Stimulated activated CD4-positive, alpha-beta T cell treated with anti-CD3 and anti-CD28 coated beads, Interleukin-1b, Interleukin-23, amount 100 ng/mL, for 4 hours (primary cell): Measurements from ENCODE around the gene SEC14L2.
"Not testable (repeated sequence)": the region's sequence is repeated elsewhere in the genome, so short reads cannot be mapped to it uniquely, and the experiment has no call there.

Experiments
- DNase-seq, 2 donors: peaks; one replicate each; pipeline ENCODE4 v3.0.0-alpha.2; 2020; ENCODE audit warnings: low read depth in 2 of 2

Gene SEC14L2

DNA sequence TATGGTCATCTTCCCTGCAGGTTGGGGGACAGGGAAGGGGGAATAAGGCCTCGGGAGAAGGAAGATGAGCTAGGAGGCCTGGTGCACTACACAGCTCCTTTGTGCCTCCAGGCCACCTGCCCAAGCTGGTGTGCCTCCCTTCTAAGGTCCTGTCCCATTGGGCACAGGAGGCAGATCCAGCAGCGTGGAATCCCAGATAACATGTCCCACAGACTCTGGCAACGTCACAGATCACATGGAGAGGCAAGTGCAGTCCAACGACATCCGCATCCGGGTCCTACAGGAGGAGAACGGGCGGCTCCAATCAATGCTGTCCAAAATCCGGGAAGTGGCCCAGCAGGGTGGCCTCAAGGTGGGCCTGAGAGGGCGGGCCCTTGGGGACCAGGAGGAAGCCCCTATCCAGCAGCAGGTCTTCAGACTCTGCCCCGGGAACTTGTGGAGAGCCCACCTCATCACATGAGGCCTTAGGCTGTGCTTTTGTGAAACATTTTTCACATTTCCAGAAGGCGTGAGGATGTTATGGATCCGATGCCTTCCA is 21.4 kb upstream of the SEC14L2 start:
- DNase-seq: no peak

DNA sequence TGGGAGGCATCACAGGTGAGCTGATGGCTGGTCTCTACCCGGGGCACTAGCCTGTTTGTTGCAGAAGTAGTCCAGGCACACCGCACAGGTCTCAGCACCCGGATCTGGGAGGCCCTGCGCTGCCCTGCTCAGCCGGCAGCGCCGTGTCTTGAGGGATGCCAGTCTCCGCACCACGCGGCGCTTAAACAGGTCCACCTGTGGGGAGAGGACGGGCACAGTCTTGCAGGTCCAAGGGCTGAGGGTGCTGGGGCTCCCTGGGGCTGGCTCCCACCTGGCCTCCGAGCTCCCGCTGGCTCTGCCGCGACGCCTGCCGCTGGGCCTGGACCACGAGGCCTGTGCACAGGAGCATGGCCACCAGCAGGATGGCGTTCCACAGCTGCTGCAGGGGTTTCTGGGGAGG is 16.8 kb upstream of the SEC14L2 start:
- no peak for DNase-seq

DNA sequence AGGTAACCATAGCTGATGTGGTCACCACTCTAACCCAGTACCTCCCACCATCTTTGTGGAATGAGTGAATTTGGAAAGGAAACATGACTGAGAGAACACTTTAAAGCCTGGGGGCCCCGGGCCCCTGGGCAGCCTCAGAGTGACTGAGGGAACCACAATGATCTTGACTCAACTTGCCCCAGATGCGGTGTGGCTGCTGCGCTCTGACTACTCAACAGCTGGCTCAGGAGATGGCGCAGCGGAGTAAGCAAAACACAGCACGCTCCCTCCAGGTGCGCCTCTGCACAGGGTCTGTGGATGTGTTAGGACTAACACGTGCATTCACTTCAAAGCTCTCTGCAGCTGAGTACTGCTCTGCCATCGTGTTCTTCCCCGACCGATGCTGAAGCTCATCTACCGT is 15.6 kb upstream of the SEC14L2 start:
- DNase-seq: no peak

DNA sequence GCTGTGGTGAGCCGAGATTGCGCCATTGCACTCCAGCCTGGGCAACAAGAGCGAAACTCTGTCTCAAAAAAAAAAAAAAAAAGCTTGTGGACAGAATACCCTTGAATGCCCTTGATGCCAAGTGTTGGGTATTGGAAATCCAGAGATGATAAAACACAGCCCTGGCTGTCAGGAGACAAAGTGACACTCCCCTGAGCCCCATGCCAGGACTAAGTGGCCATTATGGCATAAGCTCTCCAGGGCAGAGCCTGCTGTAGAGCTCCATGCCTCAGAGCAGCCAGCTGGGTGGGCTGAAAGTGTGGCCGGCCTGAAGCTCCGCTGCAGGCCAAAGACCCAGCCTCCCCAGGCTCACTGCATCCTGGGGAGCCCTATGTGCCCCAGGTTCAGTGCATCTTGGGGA is 14.5 kb upstream of the SEC14L2 start:
- no peak for DNase-seq

DNA sequence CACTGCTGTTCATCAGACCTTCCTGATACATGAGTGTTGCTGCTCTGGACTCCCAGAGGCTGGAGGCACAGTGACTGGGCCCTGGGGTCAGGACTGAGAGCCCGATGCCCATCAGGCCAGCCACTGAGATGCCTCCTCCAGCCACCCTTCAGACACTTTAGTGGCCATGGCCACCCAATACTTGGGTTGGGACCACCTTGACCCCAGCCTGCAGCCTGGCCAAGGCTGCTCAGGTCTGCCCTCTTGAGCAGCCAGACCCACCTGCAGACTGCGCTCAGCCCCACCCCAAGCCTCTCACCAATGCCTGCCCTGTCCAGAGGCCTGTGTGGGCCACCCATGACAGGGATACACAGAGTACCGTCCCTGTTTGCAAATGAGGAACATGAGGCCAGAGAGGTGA is 13.8 kb upstream of the SEC14L2 start:
- no peak for DNase-seq

DNA sequence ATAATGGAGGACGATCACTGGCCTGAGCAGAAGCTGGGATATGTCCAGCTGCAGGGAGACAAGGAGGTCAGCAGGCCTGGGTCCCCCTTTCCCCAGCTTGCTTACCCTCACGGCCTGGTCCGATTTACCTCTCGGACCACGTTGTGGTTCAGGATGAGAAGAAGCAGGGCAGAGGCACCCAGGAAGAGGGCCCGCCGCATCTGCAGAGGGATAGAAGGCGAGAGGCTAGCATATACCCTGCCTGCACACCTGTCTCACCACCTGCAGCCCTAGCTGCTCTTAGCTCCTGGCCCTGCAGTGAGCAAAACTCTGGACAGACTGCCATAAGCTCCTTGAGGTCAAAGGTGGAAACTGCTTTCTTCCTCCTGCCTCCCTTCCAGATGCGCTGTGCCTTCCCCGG is 10.9 kb upstream of the SEC14L2 start:
- DNase-seq: no peak

DNA sequence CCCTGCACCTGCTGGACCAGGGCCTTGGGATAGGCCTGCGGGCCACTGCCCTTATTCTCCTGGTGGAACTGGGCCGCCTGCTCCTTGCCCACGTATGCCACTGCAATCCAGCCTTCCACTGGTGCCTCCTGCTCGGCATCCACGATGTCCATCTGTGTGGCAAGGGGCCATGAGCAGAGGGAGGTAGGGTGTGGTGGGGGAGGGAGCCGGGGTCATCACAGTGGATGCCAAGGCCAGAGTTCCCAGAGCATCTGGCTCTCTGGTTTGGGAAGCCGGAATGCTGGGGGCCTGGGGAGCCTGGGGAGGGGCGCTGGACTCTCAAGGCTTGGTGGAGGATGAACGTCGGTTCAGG is 10.2 kb upstream of the SEC14L2 start:
- DNase-seq: no peak

DNA sequence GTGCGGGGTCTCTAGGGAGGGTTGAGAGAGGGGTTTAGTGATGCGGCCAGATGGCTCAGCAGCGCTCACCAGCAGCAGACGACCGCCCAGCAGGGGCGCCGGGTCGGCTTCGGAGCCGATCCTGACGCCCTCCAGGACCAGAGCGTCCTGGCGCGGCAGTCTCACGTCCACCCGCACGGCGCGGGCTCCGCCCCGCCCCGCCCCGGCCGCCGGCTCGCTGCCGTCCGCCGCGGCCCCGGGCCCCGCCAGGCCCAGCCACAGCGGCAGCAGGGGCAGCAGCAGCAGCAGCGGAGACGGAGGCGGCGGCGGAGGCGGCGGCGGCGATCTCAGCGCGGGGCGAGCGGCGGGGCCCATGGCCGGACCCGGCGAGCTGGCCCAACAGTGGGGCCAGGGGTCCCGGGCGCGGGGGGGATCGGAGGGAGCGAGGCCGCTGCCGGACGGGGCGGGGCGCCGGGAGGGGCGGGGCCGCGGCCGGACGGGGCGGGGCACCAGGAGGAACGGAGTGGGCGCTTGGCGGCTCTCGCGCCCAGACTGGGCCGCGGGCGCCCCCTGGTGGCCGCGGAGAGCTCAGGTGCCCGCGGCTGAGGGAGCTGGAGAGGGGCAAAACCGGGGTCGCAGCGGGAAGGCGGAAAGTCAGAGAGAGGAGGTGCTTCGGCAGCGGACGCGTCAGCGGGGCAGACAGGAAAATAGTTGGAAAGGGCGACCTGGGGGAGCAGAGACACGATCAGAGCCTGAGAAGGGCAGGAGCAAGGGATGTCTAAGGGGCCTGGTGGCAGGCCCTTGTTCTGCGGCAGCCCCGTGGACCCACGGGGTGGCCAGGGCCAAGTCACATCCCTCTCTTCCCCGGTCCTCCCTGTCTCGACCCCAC is 9.6 kb upstream of the SEC14L2 start, which contains the start of gene RNF215:
RNF215 (minus strand) TSS at position 452 of the 868 bp plus-strand sequence; CDS start at position 354, 98 bp downstream.
- DNase-seq: peak; percentile 71 to 81

DNA sequence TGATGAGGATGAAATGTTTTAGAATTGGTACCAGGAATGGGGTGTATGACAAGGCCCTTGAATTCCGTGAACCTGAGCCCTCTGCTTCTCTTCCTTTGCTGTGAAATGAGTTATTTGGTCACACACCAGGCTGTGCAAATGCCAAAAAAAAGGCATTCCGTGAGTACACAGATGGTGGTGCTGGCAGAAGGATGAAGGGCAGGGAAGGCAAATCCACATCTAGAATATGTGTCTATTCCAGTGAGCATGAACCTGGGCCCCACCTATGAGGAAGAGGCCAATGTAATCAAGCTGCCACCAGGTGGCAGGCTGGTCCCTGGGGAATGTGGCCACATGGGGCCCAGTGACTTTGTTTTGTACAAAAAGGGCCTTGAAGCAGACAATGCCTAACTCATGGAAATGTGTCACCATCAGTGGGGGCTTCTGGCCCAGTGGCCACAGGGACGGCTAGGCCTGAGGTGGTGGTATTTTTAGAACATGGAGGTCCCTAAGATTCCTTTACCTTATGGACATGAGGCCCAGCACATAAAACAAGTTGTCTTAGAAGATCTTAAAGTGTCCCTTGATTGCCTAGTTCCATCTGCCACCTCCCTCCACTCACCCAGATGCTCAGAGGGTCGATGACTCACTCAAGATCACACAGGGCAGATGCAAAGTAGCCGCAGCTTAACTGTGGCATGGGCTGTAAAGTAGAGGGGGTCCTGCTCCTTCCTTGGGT is 5.7 kb upstream of the SEC14L2 start:
- DNase-seq: peak; percentile 68 to 72

DNA sequence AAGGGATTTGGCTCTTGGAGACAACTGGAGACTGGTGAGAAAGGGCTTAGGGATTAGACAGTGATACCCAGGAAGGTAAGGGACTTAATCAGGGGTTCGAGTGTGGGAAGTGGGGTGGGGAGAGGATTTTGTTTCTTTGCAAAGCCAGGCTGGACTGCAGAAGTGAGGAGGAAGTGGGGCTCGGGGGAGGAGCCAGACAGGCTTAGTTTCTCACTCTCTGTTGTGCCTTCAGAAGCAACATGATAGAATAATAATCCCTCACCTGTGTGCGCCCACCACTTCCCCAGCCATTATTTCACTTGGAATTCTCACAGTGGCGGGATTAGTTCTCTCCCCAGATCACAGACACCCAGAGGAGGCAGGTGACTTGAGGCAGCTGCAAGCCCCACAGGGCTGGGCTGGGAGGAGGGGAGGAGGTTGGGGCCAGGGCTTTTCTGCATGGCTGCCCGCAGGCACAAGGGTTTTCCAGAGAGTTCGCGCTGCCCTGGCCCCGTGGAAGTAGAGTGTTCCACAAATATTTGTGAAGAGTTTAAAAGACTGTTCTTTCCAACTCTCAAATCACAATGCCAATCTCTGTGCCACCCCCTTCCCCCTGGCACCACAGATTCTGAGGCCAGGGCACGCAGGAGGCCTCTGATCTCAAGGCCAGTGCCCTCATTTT is 4.0 kb upstream of the SEC14L2 start:
- no peak for DNase-seq

DNA sequence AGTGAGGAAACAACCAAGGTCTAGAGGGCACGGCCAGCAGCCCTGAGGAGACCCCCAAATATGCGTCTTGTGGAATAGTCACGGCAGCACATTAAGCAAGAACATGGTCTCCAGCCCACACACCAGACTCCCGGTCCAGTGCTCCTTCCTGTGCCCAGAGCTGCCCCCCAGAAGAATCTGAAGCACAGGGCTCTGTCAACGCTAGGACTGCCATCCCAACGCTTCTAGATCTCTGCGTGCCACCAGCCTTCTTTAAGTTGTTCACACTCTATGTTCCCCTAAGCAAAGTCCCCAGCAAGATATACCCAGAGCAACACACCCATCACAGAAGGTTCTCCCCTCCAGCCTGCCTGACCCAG is 3.5 kb upstream of the SEC14L2 start:
- DNase-seq: no peak

DNA sequence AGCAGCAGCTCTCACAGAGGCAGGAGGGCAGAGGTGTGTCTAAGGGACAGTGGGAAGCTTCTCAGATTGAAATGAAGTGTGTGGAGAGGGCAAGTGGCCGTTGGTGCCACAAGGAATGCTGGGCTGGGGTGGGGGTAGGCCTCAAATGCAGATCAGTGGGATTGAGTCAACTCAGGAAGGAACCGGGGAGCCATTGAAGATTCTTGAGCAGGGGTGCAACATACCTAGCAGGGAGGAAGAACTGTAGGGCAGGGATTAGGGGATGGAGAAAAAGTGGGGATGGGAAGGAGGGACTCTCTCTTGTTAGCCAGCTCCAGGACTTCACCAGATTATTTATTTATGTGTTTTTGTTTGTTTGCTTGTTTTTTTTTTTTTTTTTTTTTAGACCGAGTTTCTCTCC is 2.9 kb upstream of the SEC14L2 start:
- DNase-seq: no peak

DNA sequence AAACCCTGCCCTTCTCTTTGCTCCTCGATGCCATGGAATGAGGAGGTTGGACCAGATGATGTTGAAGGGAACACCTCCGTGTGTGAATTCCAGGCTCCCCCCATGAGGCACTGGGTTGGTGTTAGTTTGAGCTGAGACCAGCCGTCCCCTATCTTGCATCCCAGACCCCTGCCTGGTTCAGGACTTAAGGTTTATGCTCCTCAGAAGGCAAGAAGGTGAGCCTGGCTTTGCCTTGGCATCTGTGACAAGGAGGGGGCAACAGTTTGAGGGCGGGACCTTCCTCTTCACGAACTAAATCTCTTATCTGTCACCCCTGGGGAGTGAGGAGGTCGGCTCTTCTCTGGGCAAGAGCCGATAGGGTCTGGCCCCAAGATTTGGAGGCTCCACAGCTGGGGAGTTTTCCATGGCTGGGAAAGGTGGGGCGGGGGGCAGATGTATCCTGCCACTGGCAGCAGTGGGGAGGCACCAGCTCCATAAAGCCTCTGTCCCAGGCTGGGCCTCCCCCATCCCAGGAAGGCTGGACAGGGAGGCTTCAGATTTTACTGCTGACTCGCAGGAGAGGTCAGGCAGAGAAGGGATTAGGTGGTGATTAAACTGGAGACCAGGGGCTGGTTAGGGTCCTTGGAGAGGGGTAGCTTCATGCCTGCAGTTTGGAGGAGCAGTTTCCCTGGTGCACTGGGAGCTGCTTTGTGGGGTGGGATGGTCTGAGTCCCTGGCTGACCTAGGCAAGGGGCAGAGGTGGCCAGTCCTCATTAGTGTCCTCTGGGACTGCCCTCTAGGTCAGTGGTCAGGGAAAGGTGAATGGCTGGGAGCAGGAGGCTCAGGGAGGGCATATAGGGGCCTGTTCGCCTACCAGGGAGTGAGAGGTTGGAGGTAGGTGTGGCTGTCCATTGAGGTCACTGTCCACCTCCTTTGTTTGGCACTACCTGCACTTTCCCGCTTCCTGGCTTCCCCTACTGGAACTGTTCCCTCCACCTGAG is 1.1 kb downstream of the SEC14L2 start:
- no peak for DNase-seq

DNA sequence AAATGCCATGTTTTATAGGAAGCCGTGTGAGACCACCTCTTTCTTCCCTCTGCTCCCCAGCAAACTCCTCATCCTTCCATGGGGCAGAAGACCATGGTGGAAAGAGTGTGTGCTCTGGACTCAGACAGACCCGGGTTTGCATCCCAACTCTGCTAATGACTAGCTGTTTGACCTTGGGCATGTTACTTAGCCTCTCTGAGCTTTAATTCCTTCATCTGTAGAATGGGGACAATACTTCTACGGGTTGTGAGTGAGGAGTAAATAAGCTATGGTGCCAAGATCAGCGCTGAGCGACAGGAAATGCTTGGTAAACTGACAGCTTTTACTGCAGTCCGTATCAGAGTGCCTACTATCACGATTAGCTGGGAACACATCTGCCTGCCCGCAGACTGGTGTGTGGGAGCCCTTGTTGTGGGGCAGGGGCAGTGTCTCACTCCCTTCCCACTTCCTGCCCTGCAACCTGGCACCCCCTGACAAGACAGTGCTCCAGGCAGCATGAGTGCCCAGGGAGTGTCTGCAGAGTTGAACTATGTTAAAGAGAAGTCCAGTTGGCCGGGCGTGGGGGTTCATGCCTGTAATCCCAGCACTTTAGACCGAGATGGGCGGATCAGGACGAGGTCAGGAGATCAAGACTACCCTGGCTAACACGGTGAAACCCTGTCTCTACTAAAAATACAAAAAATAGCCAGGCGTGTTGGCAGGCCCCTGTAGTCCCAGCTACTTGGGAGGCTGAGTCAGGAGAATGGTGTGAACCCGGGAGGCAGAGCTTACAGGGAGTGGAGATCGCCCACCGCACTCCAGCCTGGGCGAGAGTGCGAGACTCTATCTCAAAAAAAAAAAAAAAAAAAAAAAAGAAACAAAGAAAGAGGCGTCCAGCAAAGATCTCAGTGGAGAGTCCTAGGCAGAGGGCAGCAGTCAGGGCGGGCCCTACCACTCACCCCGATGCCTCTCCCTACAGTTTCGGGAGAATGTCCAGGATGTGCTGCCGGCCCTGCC is 2.2 kb downstream of the SEC14L2 start:
- DNase-seq: no peak

DNA sequence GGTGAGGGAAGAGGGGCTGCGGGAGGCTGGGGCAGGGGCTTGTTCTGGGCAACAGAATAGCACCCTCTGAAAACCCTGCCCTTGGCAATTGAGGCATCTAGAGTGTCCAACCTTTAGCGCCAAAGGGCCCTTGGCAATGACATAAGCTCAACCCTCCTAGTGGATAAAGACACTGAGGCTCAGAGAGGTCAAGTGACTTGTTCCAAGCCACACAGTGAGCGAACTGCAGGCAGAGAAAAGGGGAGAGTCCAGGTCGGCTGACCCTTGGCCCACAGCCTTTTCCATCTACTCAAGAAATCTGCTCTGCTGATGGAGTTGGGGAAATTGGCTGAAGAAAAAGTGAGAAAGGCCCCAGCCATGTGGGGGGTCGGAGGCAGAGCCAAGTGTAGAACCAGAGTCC is 2.9 kb downstream of the SEC14L2 start:
- no peak for DNase-seq

DNA sequence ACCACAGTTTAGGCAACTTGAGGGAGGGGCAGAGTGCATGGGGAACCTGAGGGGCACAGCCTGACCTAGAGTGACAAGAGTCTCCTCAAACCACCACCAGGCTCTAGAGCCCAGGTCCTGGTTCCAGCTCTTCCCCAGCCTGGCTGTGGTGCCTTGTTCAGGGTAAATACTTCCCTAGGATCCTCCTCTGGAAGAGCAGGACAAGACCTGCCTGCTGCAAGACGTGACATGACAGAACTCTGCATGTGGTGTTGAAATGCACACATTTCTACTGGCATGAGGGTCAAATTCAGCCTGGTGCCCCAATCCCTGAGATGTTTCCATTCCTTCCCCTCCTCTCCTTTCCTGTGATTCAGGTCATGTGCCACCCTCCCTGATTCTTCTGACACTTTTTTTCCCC is 3.3 kb downstream of the SEC14L2 start:
- no peak for DNase-seq

DNA sequence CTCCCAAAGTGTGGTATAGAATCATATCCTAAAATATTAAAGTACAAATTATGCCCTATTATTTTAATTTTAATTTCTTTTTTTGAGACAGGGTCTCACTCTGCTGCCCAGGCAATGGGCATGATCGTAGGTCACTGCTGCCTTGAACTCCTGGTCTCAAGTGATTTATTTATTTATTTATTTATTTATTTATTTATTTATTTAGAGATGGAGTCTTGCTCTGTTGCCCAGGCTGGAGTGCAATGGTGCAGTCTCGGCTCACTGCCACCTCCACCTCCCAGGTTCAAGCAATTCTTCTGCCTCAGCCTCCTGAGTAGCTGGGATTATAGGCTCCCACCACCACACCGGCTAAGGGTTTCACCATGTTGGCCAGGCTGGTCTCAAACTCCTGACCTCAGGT is 4.2 kb downstream of the SEC14L2 start:
- DNase-seq: not testable (repeated sequence)

DNA sequence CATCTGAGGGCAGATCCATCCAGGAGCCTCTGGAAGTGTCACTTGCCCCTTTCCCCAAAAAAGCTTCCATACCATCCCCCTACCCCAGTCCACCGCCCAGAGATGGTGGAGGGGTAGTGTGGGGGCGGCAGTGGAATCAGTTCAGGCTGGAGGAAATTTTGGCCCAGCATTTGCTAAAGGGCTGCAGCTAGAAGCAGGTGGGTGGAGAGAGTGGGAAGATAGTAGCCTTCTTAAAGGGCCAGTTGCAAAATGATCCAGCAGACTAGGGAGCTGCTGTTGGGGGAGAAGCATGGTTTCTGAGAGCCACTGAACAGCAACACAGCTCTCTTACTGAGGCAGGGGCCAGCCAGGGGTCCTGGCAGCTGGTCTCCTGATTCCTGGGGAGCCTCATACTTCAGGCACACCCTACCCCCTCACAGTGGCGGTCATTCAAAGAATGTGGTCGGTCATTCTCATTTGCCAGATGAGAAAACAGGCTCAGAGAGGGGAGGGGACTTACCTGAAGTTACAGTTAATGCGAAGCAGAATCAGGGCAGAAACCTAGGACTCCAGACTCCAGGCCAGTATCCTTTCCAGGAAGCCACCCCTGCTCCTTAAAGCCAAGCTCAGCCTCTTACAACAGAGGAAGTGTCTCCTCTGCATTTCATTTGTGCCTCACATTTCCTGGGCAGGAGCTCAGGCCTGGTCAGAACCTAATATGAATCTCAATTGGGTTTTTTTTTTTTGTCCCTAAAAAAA is 5.4 kb downstream of the SEC14L2 start:
- DNase-seq: no peak

DNA sequence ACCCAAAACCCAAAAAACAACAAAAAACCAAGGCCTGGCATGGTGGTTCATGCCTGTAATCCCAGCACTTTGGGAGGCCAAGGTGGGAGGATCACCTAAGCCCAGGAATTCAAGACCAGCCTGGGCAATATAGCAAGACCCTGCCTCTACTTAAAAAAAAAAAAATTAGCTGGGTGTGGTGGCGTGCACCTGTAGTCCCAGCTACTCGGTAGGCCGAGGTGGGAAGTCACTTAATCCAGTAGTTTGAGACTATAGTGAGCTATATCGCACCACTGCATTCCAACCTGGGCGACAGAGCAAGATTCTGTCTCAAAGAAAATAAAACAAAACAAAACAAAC is 5.9 kb downstream of the SEC14L2 start:
- not testable (repeated sequence) for DNase-seq
